ENCODE data around the gene NALCN. TPM values are rescaled to one million over a fixed set of nuclear protein-coding genes. Genes with fewer than 3 reads are reported as not detected.

NALCN gene
- total and polyA plus RNA-seq, 7 donors: 0.04 to 0.49 (median 0.21) TPM; not detected in 1

- Histone ChIP-seq H3K4me1 (no peaks in the 10 kb centered on the region), H3K36me3 (ENCODE audit: insufficient read depth in 1 of 2, low read depth in 1 of 2) (no peaks in the 10 kb centered on the region), H3K27me3 (ENCODE audit: insufficient read depth in 3 of 3, low read length in 2 of 3) (no peaks in the 10 kb centered on the region), H3K4me3 (no peak overlapping the region), H3K27ac (no peak overlapping the region), H3K9me3 (no peaks in the 10 kb centered on the region)
- intact Hi-C loops (cut with DNase I): no loop called here
- 75 to 79% (median 75%) methylated on average over 3 of the region's 3 CpGs for WGBS, 3 donors
- DNase-seq (no peak), ATAC-seq (no peak)
- no peak for TF ChIP-seq CTCF (IDR thresholded peaks at IDR 0.05)
Measured at GRCh38 chr13:101210774-101211173, 205.5 kb downstream of the NALCN start.

- no peaks in the 10 kb centered on the region for H3K36me3 ChIP-seq (ENCODE audit: insufficient read depth in 1 of 2, low read depth in 1 of 2)
- H3K9me3 ChIP-seq: no peaks in the 10 kb centered on the region
- no peak for TF ChIP-seq CTCF (IDR thresholded peaks at IDR 0.05)
- H3K4me3 ChIP-seq: no peak overlapping the region
- no peak overlapping the region for H3K27ac ChIP-seq
- intact Hi-C loops (cut with DNase I): no loop called here
- DNase-seq: no peak
- no peaks in the 10 kb centered on the region for H3K27me3 ChIP-seq (ENCODE audit: insufficient read depth in 3 of 3, low read length in 2 of 3)
- 84 to 91% (median 90%) methylated on average over 4 of the region's 4 CpGs for WGBS, 3 donors
- no peaks in the 10 kb centered on the region for H3K4me1 ChIP-seq
- no peak for ATAC-seq
Measured at GRCh38 chr13:101209206-101209893, 207.0 kb downstream of the NALCN start.

- H3K9me3 ChIP-seq: no peaks in the 10 kb centered on the region
- no peaks in the 10 kb centered on the region for H3K27me3 ChIP-seq (ENCODE audit: insufficient read depth in 3 of 3, low read length in 2 of 3)
- H3K36me3 ChIP-seq (ENCODE audit: insufficient read depth in 1 of 2, low read depth in 1 of 2): no peaks in the 10 kb centered on the region
- WGBS, 3 donors: 68 to 77% (median 76%) methylated on average over 2 of the region's 2 CpGs
- ATAC-seq: no peak
- no peak overlapping the region for H3K27ac ChIP-seq
- intact Hi-C loops (cut with DNase I): no loop called here
- TF ChIP-seq CTCF (IDR thresholded peaks at IDR 0.05): no peak
- H3K4me3 ChIP-seq: no peak overlapping the region
- no peak for DNase-seq
- no peaks in the 10 kb centered on the region for H3K4me1 ChIP-seq
Measured at GRCh38 chr13:101205408-101205807, 210.9 kb downstream of the NALCN start.

GRCh38 chr13:101204270-101205020 lies 211.9 kb downstream of the NALCN start:
- no peak for ATAC-seq
- Histone ChIP-seq H3K4me3 (no peak overlapping the region), H3K9me3 (no peaks in the 10 kb centered on the region), H3K27me3 (ENCODE audit: insufficient read depth in 3 of 3, low read length in 2 of 3) (no peaks in the 10 kb centered on the region), H3K36me3 (ENCODE audit: insufficient read depth in 1 of 2, low read depth in 1 of 2) (no peaks in the 10 kb centered on the region), H3K27ac (no peak overlapping the region), H3K4me1 (no peaks in the 10 kb centered on the region)
- TF ChIP-seq CTCF (IDR thresholded peaks at IDR 0.05): no peak
- no peak for DNase-seq
- 50 to 64% (median 57%) methylated on average over 1 of the region's 1 CpG for WGBS, 3 donors
- intact Hi-C loops (cut with DNase I): no loop called here
